Measurements from ENCODE around the gene ERAL1.
"Not testable (repeated sequence)": the region's sequence is repeated elsewhere in the genome, so short reads cannot be mapped to it uniquely, and the experiment has no call there.

The ERAL1 gene

GRCh38 chr17:28855336-28855679, 492 bp downstream of the ERAL1 start:
- no peak for DNase-seq

GRCh38 chr17:28856028-28856574, 1.3 kb downstream of the ERAL1 start:
- no peak for DNase-seq

GRCh38 chr17:28857905-28858800, 3.3 kb downstream of the ERAL1 start:
- DNase-seq = no peak

DNA sequence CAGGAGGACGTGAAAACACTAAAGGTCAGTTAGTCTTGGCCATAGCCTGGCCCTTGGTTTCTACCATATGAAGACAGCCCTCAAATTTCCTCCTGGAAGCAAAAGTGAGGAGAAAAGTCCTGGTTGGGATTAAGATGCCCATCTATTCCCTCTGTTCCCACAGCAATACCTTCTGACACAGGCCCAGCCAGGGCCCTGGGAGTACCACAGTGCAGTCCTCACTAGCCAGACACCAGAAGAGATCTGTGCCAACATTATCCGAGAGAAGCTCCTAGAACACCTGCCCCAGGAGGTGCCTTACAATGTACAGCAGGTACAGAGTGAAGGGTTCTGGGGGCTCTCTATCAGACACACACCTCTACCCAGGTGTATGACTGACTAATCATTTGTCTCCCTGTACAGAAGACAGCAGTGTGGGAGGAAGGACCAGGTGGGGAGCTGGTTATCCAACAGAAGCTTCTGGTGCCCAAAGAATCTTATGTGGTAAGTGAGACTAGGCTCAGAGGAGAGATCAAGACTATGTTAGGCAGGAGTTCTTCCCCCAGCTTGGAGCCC, 4.1 kb downstream of the ERAL1 start:
- no peak for DNase-seq

DNA sequence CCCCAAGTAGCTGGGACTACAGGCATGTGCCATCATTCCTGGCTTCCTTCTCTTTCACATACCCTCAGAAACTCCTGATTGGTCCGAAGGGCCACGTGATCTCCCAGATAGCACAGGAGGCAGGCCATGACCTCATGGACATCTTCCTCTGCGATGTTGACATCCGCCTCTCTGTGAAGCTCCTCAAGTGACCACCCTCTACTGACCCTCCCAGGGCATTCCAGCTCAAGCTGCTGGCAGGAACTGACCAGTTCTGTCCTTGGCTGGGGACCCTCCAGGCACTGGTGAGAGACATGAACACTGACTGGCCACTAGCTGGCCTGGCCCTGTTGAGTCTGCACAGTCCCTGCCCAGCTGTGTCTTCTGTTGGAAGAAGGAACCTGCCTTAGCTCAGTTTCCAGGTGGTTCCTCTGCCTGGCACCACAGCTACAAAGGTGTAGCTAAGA, 5.6 kb downstream of the ERAL1 start:
- DNase-seq = no peak

DNA sequence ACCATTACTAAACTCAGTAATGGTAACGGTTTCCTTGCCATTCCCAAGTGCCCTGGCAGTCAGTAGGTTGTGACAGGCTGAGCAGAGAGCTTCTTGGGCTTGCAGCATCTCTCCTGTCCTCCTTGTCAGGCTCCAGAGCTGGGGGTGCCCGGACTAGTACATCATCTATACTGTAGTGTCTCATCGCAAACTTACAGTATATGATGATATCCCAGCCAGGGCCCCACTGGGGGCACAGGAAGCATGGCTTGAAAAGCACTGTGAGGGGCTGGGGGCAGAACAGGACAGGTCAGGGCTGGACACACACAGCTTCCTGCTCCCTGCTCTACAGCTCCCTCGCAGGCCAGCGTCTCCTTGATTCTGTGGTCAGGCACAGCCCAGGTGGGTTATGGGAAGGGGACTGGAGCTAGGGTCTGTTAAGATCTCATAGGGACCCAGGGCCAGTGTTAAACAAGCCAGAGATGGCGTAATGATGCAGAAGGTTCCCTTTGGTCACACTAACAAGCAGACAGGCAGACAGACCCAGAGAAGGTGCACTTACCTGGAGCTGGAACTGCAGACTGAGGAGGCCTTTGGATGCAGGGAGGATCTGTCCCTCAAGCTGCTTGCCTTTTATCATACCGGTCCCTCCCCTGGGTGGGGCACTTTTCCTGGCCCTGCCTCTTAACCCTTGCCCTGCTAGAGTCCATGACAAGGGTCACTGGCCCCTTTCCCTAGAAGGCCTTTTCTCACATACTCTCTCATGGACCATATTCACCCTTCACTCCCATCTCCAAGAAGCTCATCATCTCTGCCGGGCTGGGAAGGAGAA, 6.8 kb downstream of the ERAL1 start:
- DNase-seq = no peak

DNA sequence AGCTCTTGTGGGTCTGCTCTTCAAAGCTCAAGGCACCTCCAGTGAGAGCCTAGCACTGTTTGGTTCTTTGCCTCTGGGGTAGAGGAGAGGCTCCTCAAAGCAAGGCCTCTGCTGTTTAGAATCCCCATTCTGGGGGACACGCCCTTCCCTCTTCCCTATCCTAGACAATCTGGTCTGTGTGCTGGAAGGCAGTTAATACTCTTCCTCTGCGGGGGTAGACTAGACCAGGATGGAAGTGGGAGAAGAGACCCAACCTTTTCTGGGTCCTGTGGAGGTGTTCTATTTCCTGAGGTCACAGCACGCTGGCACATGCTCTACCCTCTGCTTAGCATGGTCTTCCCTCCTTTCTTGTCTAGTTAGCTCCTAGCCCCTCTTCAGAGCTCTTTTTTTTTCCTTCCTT, 7.7 kb downstream of the ERAL1 start:
- DNase-seq = no peak

GRCh38 chr17:28863953-28864352, 9.1 kb downstream of the ERAL1 start:
- no peak for DNase-seq

DNA sequence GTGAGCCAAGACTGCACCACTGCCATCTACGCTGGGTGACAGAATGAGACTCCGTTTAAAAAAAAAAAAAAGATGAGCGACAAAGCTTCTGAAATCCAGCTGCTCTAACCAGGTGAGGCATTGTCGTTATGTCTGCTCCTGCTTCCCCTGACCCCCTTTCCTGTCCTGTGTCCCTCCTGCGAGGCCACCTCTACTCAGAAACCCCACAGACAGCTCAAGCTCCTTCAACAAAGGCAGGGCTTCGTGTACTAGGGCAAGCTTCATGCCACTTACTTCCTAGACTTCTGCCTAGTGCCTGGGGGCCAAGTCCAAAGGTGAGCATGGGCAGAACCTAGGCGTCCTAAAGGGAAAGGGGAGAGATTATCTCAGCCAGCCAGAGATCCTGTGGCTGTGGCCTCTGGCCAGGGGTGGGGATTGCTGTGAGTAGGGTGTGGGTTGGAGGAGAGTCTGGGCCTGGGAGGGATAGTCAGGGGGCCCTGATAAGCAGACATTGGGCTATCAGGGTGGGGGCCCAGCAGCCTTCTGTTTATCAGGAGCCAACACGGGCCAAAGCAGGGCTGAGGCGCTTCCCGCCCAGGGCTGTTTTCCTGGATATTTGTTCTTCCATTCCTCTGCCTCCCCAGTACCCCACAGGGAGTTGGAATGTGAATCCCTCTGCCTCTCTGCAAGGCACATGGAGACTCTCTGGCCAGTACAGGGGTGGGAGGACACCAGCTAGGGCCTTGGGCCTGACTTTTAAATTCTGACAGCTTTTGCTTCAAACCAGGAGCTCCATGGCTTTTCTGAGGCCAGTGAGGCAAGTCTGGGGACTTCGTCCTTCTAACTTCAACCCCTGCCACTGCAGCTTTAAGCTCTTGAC, 10.4 kb downstream of the ERAL1 start:
- DNase-seq = no peak

DNA sequence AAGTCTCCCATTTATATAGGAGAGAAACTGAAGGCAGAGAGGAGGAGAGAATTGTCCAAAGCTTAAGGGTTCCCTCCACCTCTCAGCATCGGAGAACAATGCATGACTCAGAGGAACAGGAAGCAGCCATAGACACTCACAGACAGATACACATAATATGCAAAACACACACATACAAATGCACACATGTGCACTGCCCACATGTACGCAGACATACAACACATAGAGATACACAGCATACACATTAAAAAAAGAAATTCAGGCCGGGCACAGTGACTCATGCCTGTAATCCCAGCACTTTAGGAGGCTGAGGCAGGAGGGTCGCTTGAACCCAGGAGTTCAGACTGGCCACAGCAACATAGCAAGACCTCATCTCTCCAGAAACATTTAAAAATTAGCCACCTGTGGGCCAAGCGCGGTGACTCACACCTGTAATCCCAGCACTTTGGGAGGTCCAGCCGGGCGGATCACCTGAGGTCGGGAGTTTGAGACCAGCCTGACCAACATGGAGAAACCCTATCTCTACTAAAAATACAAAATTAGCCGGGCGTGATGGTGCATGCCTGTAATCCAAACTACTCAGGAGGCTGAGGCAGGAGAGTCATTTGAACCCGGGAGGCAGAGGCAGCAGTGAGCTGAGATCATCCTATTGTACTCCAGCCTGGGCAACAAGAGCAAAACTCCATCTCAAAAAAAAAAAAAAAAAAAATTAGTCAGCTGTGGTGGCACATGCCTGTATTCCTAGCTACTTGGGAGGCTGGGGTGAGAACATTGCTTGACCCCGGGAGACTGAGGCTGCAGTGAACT, 11.3 kb downstream of the ERAL1 start:
- no peak for DNase-seq

GRCh38 chr17:28867276-28867675, 12.5 kb downstream of the ERAL1 start:
- DNase-seq = no peak

- no peak for DNase-seq
Measured at GRCh38 chr17:28871056-28871579, 16.3 kb downstream of the ERAL1 start.

GRCh38 chr17:28873839-28874238, 19.0 kb downstream of the ERAL1 start:
- no peak for DNase-seq

DNA sequence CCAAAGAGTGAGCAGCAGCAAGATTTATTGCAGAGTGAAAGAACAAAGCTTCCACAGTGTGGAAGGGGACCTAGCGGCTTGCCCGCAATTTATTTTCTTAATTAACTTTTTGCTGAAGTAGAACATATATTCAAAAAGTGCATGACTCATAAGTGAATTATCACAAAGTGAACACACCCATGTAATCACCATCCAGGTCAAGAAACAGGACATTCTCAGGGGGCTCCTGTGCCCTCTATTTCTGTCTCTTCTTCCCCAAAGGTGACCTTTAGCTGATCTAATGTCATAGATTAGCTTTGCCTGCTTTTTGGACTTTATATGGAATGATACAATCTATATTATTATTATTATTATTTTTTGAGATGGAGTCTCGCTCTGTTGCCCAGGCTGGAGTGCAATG, 19.9 kb downstream of the ERAL1 start:
- DNase-seq = no peak

DNA sequence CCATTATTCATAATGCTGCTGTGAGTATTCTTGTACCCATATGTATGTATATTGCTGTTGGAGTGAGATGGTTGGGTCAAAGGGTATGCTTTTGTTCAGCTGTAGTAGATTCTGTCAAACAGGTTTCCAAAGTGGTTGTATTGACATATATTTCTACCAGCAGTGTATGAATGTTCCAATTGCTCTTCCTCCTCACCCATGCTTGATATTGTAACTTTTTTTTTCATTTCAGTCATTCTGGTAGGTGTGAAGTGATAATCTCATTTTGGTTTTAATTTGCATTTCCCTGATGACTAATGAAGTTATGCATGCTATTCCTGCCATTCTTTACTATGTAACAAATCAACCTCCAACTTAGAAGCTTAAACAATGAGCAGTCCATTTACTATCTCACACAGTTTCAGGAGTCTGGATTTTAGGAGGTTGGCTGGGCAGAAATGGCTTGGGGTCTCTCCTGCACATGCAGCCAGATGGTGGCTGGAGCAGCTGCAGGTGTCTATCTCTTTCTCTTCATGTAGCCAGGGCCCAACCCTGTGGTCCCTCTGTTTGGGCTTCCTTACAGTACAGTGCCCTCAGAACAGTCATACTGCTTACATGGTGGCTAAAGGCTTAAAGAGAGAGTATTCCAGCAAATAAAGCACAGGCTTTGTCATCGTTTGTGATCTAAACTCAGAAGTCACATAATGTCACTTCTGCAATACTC, 21.2 kb downstream of the ERAL1 start:
- DNase-seq = no peak

DNA sequence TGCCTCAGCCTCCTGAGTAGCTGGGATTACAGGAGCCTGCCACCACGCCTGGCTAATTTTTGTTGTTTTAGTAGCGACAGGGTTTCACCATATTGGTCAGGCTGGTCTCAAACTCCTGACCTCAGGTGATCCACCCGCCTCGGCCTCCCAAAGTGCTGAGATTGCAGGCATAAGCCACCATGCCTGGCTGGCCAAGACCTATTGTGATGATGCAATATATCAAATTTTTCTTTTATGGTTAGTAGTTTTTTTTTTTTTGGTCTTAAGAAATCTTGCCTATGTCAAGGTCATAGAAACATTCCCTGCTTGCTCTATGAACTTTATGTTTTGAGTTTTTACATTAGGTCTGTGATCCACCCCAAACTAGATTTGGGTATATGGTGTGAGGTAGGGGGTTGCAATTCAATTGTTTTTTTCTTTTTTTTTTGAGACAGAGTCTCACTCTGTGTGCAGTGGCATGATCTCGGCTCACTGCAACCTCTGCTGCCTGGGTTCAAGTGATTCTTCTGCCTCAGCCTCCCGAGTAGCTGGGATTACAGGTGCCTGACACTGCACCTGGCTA, 22.4 kb downstream of the ERAL1 start:
- DNase-seq = not testable (repeated sequence)

- DNase-seq = no peak
Measured at GRCh38 chr17:28878158-28878910, 23.5 kb downstream of the ERAL1 start.

- peak; percentile 12 for DNase-seq
Measured at GRCh38 chr17:28878981-28879380, 24.2 kb downstream of the ERAL1 start.

DNA sequence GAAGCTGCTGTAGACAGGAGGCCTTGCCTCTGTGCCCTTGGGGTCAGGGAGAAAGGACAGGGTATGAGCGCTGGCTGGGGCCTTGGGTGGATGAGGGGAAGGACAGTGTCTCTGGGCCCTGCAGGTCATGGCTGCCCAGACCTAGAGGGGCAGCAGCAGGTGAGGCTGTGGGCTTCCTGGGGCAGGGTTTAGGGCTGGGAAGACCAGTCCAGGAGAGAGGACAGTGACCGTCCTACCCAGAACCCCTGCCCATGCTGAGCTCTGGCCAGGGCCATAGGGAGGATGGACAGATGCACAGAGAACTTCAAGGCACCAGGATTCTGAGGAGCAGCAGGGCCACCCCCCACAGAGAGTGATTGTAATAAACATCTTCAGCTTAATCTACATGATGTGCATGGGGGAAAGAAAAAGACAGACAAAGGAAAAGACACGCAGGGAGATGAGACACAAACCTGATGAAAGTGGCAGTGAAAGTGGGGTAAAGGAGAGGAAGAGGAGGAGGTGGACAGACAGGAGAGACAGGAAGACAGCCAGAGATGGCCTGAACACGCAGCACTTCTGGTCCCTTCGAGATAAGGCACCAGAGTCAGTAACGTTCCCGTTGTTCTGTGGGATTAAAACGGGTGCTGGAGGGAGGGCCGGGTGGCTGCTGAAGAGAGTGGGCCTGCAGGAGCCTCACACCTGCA, 25.2 kb downstream of the ERAL1 start:
- DNase-seq = no peak

Measured in NCI-H345 (cell line).